GM18498 (cell line): Measurements from ENCODE around the gene ZNF850.
A peak's percentile ranks its signal among the peaks of the same experiment; 100 is the strongest.

Experiments used
- ATAC-seq: cut with Tn5 transposase; IDR thresholded peaks from one replicate; pipeline ENCODE4 v1.9.1; 2021; ENCODE audit warnings: mild to moderate bottlenecking, moderate library complexity; ENCODE audit not compliant: unreplicated experiment

Gene ZNF850

GRCh38 chr19:36707134-36707533, 65.5 kb downstream of the ZNF850 start:
- ATAC-seq = no peak

- no peak for ATAC-seq
Observed at GRCh38 chr19:36688058-36688457, 84.5 kb downstream of the ZNF850 start.

GRCh38 chr19:36687214-36688056, 85.2 kb downstream of the ZNF850 start, which contains the start of gene ZNF567:
Gene ZNF567, plus strand, starts transcription at chr19:36687612. Its CDS starts 7,256 bp downstream, at chr19:36694868.
- peak; percentile 93 for ATAC-seq

- ATAC-seq = no peak
Observed at GRCh38 chr19:36686365-36687213, 86.0 kb downstream of the ZNF850 start.

GRCh38 chr19:36685835-36686234, 86.8 kb downstream of the ZNF850 start:
- no peak for ATAC-seq

- ATAC-seq = no peak
Observed at GRCh38 chr19:36679455-36679854, 93.2 kb downstream of the ZNF850 start.

- ATAC-seq = no peak
Observed at GRCh38 chr19:36674201-36674600, 98.4 kb downstream of the ZNF850 start.

GRCh38 chr19:36672368-36672767, 100.2 kb downstream of the ZNF850 start:
- ATAC-seq = no peak

GRCh38 chr19:36668646-36669045, 104.0 kb downstream of the ZNF850 start:
- ATAC-seq = no peak

GRCh38 chr19:36665832-36666231, 106.8 kb downstream of the ZNF850 start:
- ATAC-seq = no peak
